CD14-positive monocyte (primary cell): ENCODE data around the gene RNASE7. TPM values are rescaled to one million over a fixed set of nuclear protein-coding genes. Genes with fewer than 3 reads are reported as not detected.
A peak's percentile ranks its signal among the peaks of the same experiment; 100 is the strongest.
"Not testable (repeated sequence)": the region's sequence is repeated elsewhere in the genome, so short reads cannot be mapped to it uniquely, and the experiment has no call there.

Experiments
- DNase-seq, 3 donors: peaks; one replicate each; pipeline ENCODE4 v3.0.0-alpha.2; 2011 to 2022
- H2AFZ ChIP-seq: 2 replicates; pipeline ENCODE4 v1.6.0; 2012; ENCODE audit warnings: mild to moderate bottlenecking, low read depth, low read length, inconsistent platforms; ENCODE audit not compliant: insufficient read depth, poor library complexity, severe bottlenecking
- H3K27ac ChIP-seq, 2 donors: 1 replicate in 1 of 2; 2 replicates in 1 of 2; pipeline ENCODE4 v1.5.1; 2012 to 2013; ENCODE audit warnings: low read length in 2 of 2, control low read depth in 1 of 2, inconsistent platforms in 1 of 2, low read depth in 1 of 2, mild to moderate bottlenecking in 1 of 2
- H3K27me3 ChIP-seq, 2 donors: one replicate each; pipeline versions ENCODE4 v1.6.0 to v1.6.1; 2011 to 2013; ENCODE audit warnings: low read length in 2 of 2; ENCODE audit not compliant: control insufficient read depth in 2 of 2, insufficient read depth in 2 of 2
- H3K36me3 ChIP-seq, 2 donors: replicated peaks in 1 of 2; 1 replicate in 1 of 2; 2 replicates in 1 of 2; pipeline versions ENCODE4 v1.5.1 to v1.6.1; 2012 to 2013; ENCODE audit warnings: low read length in 2 of 2, control low read depth in 1 of 2, inconsistent platforms in 1 of 2, mild to moderate bottlenecking in 1 of 2; ENCODE audit not compliant: insufficient read depth in 2 of 2, control insufficient read depth in 1 of 2
- H3K4me1 ChIP-seq, 2 donors: 1 replicate in 1 of 2; 2 replicates in 1 of 2; pipeline versions ENCODE4 v1.5.1 to v1.6.1; 2012 to 2013; ENCODE audit warnings: low read length in 2 of 2, control low read depth in 1 of 2, inconsistent platforms in 1 of 2, mild to moderate bottlenecking in 1 of 2, moderate library complexity in 1 of 2; ENCODE audit not compliant: insufficient read depth in 2 of 2, control insufficient read depth in 1 of 2
- H3K4me2 ChIP-seq: replicated peaks from 2 replicates; pipeline ENCODE3; 2012; ENCODE audit warnings: low read length, moderate library complexity, mild to moderate bottlenecking; ENCODE audit not compliant: poor library complexity, severe bottlenecking; ENCODE audit errors: extremely low read depth
- H3K4me3 ChIP-seq, 3 experiments: fragments of 200-600 bp in 1 of 3; sonication (generic) in 1 of 3; replicated peaks in 1 of 3; 1 replicate in 2 of 3; 2 replicates in 1 of 3; pipeline ENCODE4 v1.5.1; 2011 to 2013; ENCODE audit warnings: low read length in 3 of 3, mild to moderate bottlenecking in 3 of 3, control low read depth in 2 of 3, low read depth in 2 of 3, inconsistent platforms in 1 of 3, moderate library complexity in 1 of 3
- H3K79me2 ChIP-seq: 2 replicates; pipeline ENCODE4 v1.6.0; 2012; ENCODE audit warnings: mild to moderate bottlenecking, control low read depth, inconsistent platforms, low read length, moderate library complexity; ENCODE audit not compliant: insufficient read depth
- H3K9ac ChIP-seq: 2 replicates; pipeline ENCODE4 v1.6.0; 2017; ENCODE audit warnings: low read length, mild to moderate bottlenecking; ENCODE audit not compliant: insufficient read depth, poor library complexity, severe bottlenecking
- H3K9me3 ChIP-seq, 2 donors: replicated peaks in 1 of 2; 1 replicate in 1 of 2; 2 replicates in 1 of 2; pipeline versions ENCODE4 v1.5.1 to v1.6.1; 2012 to 2013; ENCODE audit warnings: low read length in 2 of 2, control low read depth in 1 of 2; ENCODE audit not compliant: control insufficient read depth in 1 of 2, insufficient read depth in 1 of 2
- H4K20me1 ChIP-seq: 2 replicates; pipeline ENCODE4 v1.6.0; 2012; ENCODE audit warnings: mild to moderate bottlenecking, low read length, control low read depth, moderate library complexity; ENCODE audit not compliant: insufficient read depth
- H3K27ac Mint-ChIP-seq, 7 donors: one replicate each; pipeline ENCODE4 v1.8.0; 2020; ENCODE audit warnings: mild to moderate bottlenecking in 7 of 7, mixed read lengths in 7 of 7, moderate library complexity in 6 of 7, inconsistent platforms in 2 of 7
- H3K27me3 Mint-ChIP-seq, 3 donors: one replicate each; pipeline ENCODE4 v1.8.0; 2021 to 2022; ENCODE audit warnings: low read depth in 3 of 3, mild to moderate bottlenecking in 3 of 3, mixed read lengths in 3 of 3, moderate library complexity in 3 of 3, inconsistent platforms in 1 of 3
- H3K36me3 Mint-ChIP-seq, 2 donors: one replicate each; pipeline ENCODE4 v1.8.0; 2020; ENCODE audit warnings: mixed read lengths in 2 of 2, inconsistent platforms in 1 of 2, mild to moderate bottlenecking in 1 of 2
- H3K4me1 Mint-ChIP-seq: one replicate; pipeline ENCODE4 v1.8.0; 2020; ENCODE audit warnings: mild to moderate bottlenecking, mixed read lengths
- H3K4me3 Mint-ChIP-seq, 2 donors: one replicate each; pipeline ENCODE4 v1.8.0; 2020; ENCODE audit warnings: mild to moderate bottlenecking in 2 of 2, mixed read lengths in 2 of 2, moderate library complexity in 1 of 2
- H3K9me3 Mint-ChIP-seq, 7 donors: one replicate each; pipeline ENCODE4 v1.8.0; 2020 to 2022; ENCODE audit warnings: mixed read lengths in 7 of 7, mild to moderate bottlenecking in 6 of 7, moderate library complexity in 6 of 7, inconsistent platforms in 2 of 7
- WGBS: methylation state at CpG from one replicate; pipeline ENCODE4 v1.1.5; 2013; ENCODE audit warnings: missing lambda C conversion rate; ENCODE audit not compliant: insufficient coverage; 5-methylcytosine and 5-hydroxymethylcytosine counted together
- intact Hi-C, 2 donors: fragments of 100-400 bp; cut with micrococcal nuclease; formaldehyde crosslinking; loops; one replicate each; pipeline versions ENCODE4 v1.15.0 to v1.15.1; 2023
- polyA plus RNA-seq, 3 donors: library from polyadenylated mRNA; depleted of rRNA in 1 of 3; unstranded in 2 of 3; stranded (reverse) in 1 of 3; fragments of 300-500 nt in 2 of 3; fragments of >200 nt in 1 of 3; fragmentation: Illumina TruSeq in 2 of 3; gene quantifications; 1 replicate in 2 of 3; 2 replicates in 1 of 3; pipeline ENCODE4 v1.2.3, GENCODE V29; 2012 to 2021
- TF ChIP-seq, protein P1 (sequence below): fragments of 200-600 bp; IDR thresholded peaks from one replicate; pipeline ENCODE4 v1.8.0; 2022; ENCODE audit warnings: antibody characterized with exemption, mild to moderate bottlenecking

The RNASE7 gene
- polyA plus RNA-seq, 3 donors, result not detected

DNA sequence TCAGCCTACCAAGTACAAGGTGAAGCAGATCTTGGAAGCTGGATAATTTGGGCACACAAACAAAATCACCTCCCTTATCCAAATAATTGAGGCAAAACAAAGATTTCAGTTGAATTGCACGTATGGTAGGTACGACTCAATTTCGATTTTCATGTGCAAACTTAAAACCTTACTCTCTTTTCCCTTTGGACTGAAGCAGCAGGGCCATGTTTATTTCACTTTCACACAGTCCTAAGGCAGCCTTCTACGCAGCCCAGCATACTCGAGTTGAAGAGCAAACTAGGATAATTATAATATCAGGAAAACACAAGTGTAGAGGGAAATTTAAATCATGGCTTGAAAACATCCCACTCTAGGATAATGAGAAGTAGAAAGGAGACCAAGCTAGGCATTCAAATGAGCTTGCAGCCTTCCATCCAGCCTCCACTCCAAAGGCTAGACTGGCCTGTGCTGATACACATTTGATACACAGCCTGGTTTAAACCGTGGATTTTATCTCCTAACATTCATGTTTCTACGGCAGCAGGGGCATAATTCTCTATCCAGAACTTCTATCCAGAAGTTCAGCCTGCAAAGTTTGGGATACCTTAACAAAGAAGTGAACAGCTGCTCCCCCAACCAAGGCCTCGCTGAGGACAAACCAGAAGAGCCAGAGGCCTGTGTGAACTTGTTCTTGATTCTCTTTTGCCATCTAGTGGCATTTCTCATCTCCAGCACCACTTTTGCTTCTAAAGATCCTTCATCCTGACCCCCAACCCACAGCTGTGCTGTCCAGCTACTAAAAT, 2.4 kb upstream of the RNASE7 start:
- Mint-ChIP-seq H3K27me3 (peaks cover 6 to 11% (median 10%) of the 10 kb centered on the region in 3 donors), H3K36me3 (no peaks in the 10 kb centered on the region), H3K4me3 (no peak overlapping the region), H3K27ac (no peak overlapping the region), H3K9me3 (peaks cover 0 to 2% (median 0%) of the 10 kb centered on the region in 7 donors), H3K4me1 (peaks cover 13% of the 10 kb centered on the region)
- 92% methylated on average over 4 of the region's 8 CpGs for WGBS
- DNase-seq, result peak in 2 of 3 donors; percentile 41 to 52
- peaks cover 0 to 21% of the 10 kb centered on the region in 2 donors for H3K27me3 ChIP-seq
- H3K4me1 ChIP-seq, result no peaks in the 10 kb centered on the region
- H3K27ac ChIP-seq, result no peak overlapping the region
- no peak overlapping the region for H3K4me2 ChIP-seq
- H3K9me3 ChIP-seq, result no peaks in the 10 kb centered on the region
- H3K79me2 ChIP-seq, result no peaks in the 10 kb centered on the region
- no peaks in the 10 kb centered on the region for H3K36me3 ChIP-seq
- no peak overlapping the region for H3K9ac ChIP-seq
- no peak overlapping the region for H3K4me3 ChIP-seq
- H2AFZ ChIP-seq, result no peak overlapping the region
- TF ChIP-seq, protein P1, sequence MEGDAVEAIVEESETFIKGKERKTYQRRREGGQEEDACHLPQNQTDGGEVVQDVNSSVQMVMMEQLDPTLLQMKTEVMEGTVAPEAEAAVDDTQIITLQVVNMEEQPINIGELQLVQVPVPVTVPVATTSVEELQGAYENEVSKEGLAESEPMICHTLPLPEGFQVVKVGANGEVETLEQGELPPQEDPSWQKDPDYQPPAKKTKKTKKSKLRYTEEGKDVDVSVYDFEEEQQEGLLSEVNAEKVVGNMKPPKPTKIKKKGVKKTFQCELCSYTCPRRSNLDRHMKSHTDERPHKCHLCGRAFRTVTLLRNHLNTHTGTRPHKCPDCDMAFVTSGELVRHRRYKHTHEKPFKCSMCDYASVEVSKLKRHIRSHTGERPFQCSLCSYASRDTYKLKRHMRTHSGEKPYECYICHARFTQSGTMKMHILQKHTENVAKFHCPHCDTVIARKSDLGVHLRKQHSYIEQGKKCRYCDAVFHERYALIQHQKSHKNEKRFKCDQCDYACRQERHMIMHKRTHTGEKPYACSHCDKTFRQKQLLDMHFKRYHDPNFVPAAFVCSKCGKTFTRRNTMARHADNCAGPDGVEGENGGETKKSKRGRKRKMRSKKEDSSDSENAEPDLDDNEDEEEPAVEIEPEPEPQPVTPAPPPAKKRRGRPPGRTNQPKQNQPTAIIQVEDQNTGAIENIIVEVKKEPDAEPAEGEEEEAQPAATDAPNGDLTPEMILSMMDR, result peak; percentile 19
- H4K20me1 ChIP-seq, result no peaks in the 10 kb centered on the region
- intact Hi-C loops, result no loop called here

DNA sequence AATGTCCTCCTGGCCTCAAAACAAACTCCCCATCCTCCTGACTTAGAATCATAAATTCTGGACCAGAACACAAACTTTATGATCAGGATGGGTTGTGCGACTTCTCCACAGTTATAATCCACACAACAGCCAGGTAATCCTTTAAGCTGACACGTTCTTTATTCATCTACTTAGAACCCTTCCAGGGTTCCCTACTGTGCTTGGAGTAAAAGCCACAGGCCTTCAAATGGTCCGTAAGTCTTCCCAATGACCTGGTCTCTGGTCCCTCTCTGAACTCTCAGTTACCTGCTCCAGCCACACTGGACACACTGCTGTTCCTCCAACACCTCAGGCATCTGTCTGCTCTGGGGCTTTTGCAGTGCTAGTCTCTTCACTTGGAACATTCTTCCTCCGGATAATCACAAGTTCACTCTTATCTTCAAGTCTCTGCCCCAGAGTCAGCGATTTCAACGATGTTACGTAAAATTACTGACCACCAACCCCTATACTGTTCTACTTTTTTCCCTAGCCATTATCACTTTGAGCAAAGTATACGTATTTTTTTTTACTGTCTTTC, 1.7 kb upstream of the RNASE7 start:
- Histone ChIP-seq H3K27me3 (peaks cover 2 to 28% of the 10 kb centered on the region in 2 donors), H3K9me3 (no peaks in the 10 kb centered on the region), H3K4me3 (no peak overlapping the region), H2AFZ (no peak overlapping the region), H4K20me1 (no peaks in the 10 kb centered on the region), H3K36me3 (no peaks in the 10 kb centered on the region), H3K79me2 (no peaks in the 10 kb centered on the region), H3K27ac (no peak overlapping the region), H3K9ac (no peak overlapping the region), H3K4me1 (no peaks in the 10 kb centered on the region), H3K4me2 (no peak overlapping the region)
- no peaks in the 10 kb centered on the region for H3K36me3 Mint-ChIP-seq
- intact Hi-C loops, result no loop called here
- peaks cover 6 to 12% (median 11%) of the 10 kb centered on the region in 3 donors for H3K27me3 Mint-ChIP-seq
- H3K9me3 Mint-ChIP-seq, result no peaks in the 10 kb centered on the region
- H3K27ac Mint-ChIP-seq, result no peak overlapping the region
- TF ChIP-seq, protein P1, result no peak
- H3K4me3 Mint-ChIP-seq, result no peak overlapping the region
- DNase-seq, result no peak
- peaks cover 13% of the 10 kb centered on the region for H3K4me1 Mint-ChIP-seq
- 71% methylated on average over 3 of the region's 8 CpGs for WGBS

DNA sequence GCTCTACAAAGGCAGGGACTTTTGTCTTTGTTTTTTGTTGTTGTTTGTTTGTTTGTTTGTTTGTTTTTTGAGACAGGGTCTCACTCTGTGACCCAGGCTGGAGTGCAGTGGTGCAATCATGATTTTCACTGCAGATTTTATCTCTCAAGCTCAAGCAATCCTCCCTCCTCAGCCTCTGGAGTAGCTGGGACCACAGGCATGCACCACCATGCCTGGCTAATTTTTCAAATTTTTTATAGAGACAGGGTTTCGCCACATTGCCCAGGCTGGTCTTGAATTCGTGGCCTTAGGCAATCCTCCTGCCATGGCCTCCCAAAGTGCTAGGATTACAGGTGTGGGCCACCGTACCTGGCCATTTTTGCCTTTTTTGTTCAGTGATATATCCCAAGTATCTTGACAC, 1.2 kb upstream of the RNASE7 start:
- H3K4me1 ChIP-seq, H2AFZ ChIP-seq, H3K9me3 ChIP-seq, H3K27ac ChIP-seq, H3K4me2 ChIP-seq, H3K79me2 ChIP-seq, H3K36me3 Mint-ChIP-seq, H3K4me3 Mint-ChIP-seq, H3K27ac Mint-ChIP-seq, H3K36me3 ChIP-seq, DNase-seq, H3K9me3 Mint-ChIP-seq, H3K9ac ChIP-seq, H3K4me3 ChIP-seq, intact Hi-C loops, H4K20me1 ChIP-seq: not testable (repeated sequence)
- Mint-ChIP-seq H3K4me1 (peaks cover 13% of the 10 kb centered on the region), H3K27me3 (peaks cover 6 to 12% (median 11%) of the 10 kb centered on the region in 3 donors)
- H3K27me3 ChIP-seq, result peaks cover 2 to 31% of the 10 kb centered on the region in 2 donors
- WGBS, result 86% methylated on average over 3 of the region's 3 CpGs
